Breast epithelium (tissue), 4 donors: ENCODE data around the gene SOS1. TPM values are rescaled to one million over a fixed set of nuclear protein-coding genes. Genes with fewer than 3 reads are reported as not detected.

Experiments used
- DNase-seq, 2 donors: peaks; one replicate each; pipeline ENCODE4 v3.0.0-alpha.2; 2019; ENCODE audit warnings: low spot score in 2 of 2
- H3K27ac ChIP-seq, 2 donors: fragments of 200-600 bp; sonication (generic) in 1 of 2; one replicate each; pipeline ENCODE4 v1.5.1; 2016 to 2019; ENCODE audit warnings: mild to moderate bottlenecking in 1 of 2
- H3K27me3 ChIP-seq, 2 donors: fragments of 200-600 bp; sonication (generic) in 1 of 2; one replicate each; pipeline versions ENCODE4 v1.5.1 to v1.6.0; 2017 to 2019; ENCODE audit warnings: control low read depth in 1 of 2, mild to moderate bottlenecking in 1 of 2
- H3K36me3 ChIP-seq: fragments of 200-600 bp; one replicate; pipeline ENCODE4 v1.5.1; 2019
- H3K4me1 ChIP-seq, 2 donors: fragments of 200-600 bp; sonication (generic); one replicate each; pipeline ENCODE4 v1.5.1; 2016 to 2019; ENCODE audit warnings: control low read depth in 1 of 2
- H3K4me3 ChIP-seq, 3 donors: fragments of 200-600 bp; sonication (generic); 1 replicate in 2 of 3; 2 replicates in 1 of 3; pipeline ENCODE4 v1.5.1; 2016 to 2019; ENCODE audit warnings: mild to moderate bottlenecking in 3 of 3, moderate library complexity in 2 of 3
- H3K9me3 ChIP-seq, 2 donors: fragments of 200-600 bp; sonication (generic) in 1 of 2; one replicate each; pipeline ENCODE4 v1.5.1; 2016 to 2019; ENCODE audit warnings: control low read depth in 1 of 2
- POLR2A ChIP-seq: fragments of 450-650 bp; IDR thresholded peaks from one replicate; pipeline ENCODE4 v1.6.1; 2016; ENCODE audit warnings: antibody characterized with exemption, mild to moderate bottlenecking, moderate library complexity
- POLR2AphosphoS5 ChIP-seq, 3 donors: sonication (generic); formaldehyde crosslinking; IDR thresholded peaks; one replicate each; pipeline ENCODE4 v1.6.1; 2017; ENCODE audit warnings: antibody characterized with exemption in 3 of 3
- intact Hi-C: fragments of 100-400 bp; cut with DNase I; formaldehyde crosslinking; loops from one replicate; pipeline ENCODE4 v1.15.1; 2023; ENCODE audit warnings: low total_unique reads
- total RNA-seq, 3 donors: library from RNA; depleted of rRNA; stranded (reverse); fragments of >200 nt; gene quantifications; one replicate each; pipeline ENCODE4 v1.1.0, GENCODE V29; 2016
- TF ChIP-seq, protein P1 (sequence below), 3 donors: fragments of 450-650 bp; IDR thresholded peaks; one replicate each; pipeline ENCODE4 v1.5.1; 2016 to 2017; ENCODE audit warnings: antibody characterized with exemption in 3 of 3, mild to moderate bottlenecking in 3 of 3, moderate library complexity in 3 of 3

SOS1 gene
- total RNA-seq, 3 donors from 2014 or later, result 33.4 to 49.0 (median 37.0) TPM

DNA sequence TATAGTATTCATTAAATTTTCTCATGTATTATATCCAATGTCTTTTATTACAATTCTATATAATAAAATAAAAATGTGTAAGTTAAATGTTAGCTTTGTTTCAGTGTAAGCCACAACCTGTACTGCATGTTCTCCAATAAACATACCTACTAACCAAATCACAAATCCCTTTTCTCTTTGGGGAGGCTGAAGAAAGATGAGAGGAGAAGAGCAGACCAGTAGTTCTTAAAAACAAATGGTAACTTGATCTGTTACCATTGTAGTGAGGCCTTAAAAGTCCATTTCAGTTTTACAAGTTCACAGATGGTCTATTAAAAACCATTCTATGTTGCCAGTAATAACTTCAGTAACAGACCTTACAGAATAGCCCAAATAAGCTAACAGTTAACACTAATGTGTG lies 100.5 kb downstream of the SOS1 start:
- Histone ChIP-seq H3K27me3 (no peaks in the 10 kb centered on the region), H3K36me3 (no peaks in the 10 kb centered on the region), H3K27ac (no peak overlapping the region), H3K4me1 (no peaks in the 10 kb centered on the region), H3K4me3 (no peak overlapping the region), H3K9me3 (no peaks in the 10 kb centered on the region)
- TF ChIP-seq POLR2AphosphoS5 (IDR thresholded peaks at IDR 0.05), result no peak
- no peak for DNase-seq
- intact Hi-C loops, result no loop called here

DNA sequence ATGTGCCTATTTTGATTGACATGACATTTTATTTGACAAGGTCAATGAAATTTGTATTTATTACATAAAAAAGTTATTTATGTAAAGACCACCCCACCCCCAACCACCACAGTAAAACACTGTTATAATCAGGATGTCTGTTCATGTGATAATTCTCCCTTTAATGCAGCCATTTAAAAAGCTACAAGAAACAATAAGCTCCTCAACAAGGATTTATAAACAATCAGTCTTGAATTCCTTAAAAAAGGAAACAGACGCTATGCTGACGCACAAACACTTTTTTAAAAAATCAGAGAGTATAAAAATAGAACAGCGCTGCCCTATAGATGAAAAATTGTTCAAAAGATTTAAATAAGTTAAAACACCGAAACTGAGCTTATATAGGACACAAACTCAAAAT lies 102.2 kb downstream of the SOS1 start:
- no peaks in the 10 kb centered on the region for H3K4me1 ChIP-seq
- TF ChIP-seq POLR2AphosphoS5 (IDR thresholded peaks at IDR 0.05) (no peak), POLR2A (no peak)
- TF ChIP-seq, protein P1, sequence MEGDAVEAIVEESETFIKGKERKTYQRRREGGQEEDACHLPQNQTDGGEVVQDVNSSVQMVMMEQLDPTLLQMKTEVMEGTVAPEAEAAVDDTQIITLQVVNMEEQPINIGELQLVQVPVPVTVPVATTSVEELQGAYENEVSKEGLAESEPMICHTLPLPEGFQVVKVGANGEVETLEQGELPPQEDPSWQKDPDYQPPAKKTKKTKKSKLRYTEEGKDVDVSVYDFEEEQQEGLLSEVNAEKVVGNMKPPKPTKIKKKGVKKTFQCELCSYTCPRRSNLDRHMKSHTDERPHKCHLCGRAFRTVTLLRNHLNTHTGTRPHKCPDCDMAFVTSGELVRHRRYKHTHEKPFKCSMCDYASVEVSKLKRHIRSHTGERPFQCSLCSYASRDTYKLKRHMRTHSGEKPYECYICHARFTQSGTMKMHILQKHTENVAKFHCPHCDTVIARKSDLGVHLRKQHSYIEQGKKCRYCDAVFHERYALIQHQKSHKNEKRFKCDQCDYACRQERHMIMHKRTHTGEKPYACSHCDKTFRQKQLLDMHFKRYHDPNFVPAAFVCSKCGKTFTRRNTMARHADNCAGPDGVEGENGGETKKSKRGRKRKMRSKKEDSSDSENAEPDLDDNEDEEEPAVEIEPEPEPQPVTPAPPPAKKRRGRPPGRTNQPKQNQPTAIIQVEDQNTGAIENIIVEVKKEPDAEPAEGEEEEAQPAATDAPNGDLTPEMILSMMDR (IDR thresholded peaks at IDR 0.05), result no peak
- H3K27me3 ChIP-seq, result no peaks in the 10 kb centered on the region
- no peak for DNase-seq
- no peak overlapping the region for H3K4me3 ChIP-seq
- no peak overlapping the region for H3K27ac ChIP-seq
- no peaks in the 10 kb centered on the region for H3K9me3 ChIP-seq
- intact Hi-C loops, result no loop called here
- H3K36me3 ChIP-seq, result no peaks in the 10 kb centered on the region

DNA sequence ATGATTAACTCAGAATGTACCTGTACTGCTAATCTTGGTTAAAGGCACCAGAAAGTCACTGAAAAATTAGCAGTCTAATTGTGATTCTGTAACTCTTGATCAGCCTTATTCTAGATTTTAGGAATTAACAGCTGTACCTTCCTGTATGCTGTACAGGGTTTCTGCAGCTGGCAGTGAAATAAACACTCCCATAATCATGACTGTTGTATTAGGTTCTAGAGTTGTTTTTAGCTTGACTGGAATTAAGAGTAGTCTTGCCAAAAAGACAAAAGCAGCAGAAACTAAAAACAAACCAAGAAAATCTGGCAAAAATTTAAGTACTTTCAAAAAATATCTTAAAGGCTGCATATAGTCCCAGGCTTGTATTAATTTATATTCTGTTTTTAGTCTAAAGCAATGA lies 103.5 kb downstream of the SOS1 start:
- Histone ChIP-seq H3K4me1 (no peaks in the 10 kb centered on the region), H3K4me3 (no peak overlapping the region), H3K27me3 (no peaks in the 10 kb centered on the region)

DNA sequence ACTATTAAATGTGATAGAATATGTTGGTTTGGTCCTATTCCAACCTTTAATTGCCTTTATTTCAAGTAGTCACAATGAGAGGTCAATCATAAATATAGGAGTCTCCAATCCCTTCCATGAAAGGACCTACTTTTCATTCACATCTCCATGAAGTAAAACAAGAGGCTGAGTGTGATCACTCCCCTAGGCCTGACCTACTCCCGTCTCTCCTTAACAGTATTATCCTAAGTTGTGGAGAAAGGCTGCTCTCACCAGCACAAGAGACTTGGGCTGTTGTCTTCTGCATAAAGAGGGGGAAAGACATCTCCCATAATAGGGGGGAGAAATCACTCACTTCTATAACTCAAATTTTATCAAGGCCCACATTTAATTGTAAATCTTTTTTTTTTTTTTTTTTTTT lies 105.4 kb downstream of the SOS1 start:
- Histone ChIP-seq H3K4me1 (no peaks in the 10 kb centered on the region), H3K4me3 (no peak overlapping the region), H3K27ac (no peak overlapping the region), H3K9me3 (no peaks in the 10 kb centered on the region), H3K27me3 (no peaks in the 10 kb centered on the region), H3K36me3 (peaks cover 4% of the 10 kb centered on the region)
- TF ChIP-seq POLR2AphosphoS5 (IDR thresholded peaks at IDR 0.05) (no peak), POLR2A (no peak)
- TF ChIP-seq, protein P1 (IDR thresholded peaks at IDR 0.05), result no peak
- intact Hi-C loops, result no loop called here
- no peak for DNase-seq

More for the DNA sequence above, 103.5 kb downstream of the SOS1 start:
- Histone ChIP-seq H3K27ac (no peak overlapping the region), H3K9me3 (no peaks in the 10 kb centered on the region), H3K36me3 (peaks cover 2% of the 10 kb centered on the region)
- intact Hi-C loops, result no loop called here
- no peak for TF ChIP-seq POLR2A
- TF ChIP-seq, protein P1 (IDR thresholded peaks at IDR 0.05), result no peak
- no peak for TF ChIP-seq POLR2AphosphoS5 (IDR thresholded peaks at IDR 0.05)
- no peak for DNase-seq

DNA sequence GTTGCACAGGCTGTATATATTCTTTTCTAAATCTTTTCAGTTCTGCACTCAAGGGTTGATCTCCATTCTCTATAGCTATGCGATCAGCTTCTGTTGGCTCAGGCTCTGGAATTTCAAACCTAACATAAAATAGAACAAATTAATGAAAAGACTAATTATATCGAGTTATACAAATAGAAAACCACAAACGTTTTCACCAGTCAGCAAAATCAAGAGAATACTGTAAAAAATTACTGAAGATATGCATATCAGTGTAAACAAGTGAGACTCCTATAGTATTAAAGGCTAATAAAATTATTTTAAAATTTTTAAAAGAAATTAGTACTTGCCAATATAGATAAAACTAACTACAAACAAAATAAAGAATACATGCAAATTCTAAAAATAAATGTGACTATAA lies 107.0 kb downstream of the SOS1 start:
- H3K4me1 ChIP-seq, result no peaks in the 10 kb centered on the region
- no peak for TF ChIP-seq POLR2A
- TF ChIP-seq, protein P1 (IDR thresholded peaks at IDR 0.05), result no peak
- DNase-seq, result no peak
- peaks cover 4% of the 10 kb centered on the region for H3K36me3 ChIP-seq
- H3K9me3 ChIP-seq, result no peaks in the 10 kb centered on the region
- intact Hi-C loops, result no loop called here
- no peak overlapping the region for H3K4me3 ChIP-seq
- H3K27ac ChIP-seq, result no peak overlapping the region
- no peaks in the 10 kb centered on the region for H3K27me3 ChIP-seq

DNA sequence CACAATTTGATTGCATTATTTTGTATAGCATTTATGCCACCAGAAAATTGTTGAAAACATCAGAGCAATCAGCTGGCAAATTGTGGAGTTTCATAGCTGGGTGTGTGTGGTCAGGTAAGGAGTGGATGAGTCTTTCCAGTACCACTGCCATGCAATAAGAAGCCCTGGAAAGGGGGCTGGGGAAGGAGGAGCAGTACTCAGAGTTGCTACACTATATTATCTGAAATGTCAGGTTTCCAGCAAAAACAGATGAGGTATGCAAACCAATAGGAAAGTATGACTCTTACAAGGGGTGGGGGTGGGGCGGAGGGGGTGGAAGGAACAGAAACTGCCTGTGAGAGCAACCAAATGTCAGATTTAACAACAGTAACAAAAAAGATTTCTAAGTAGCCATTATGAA lies 112.2 kb downstream of the SOS1 start:
- no peaks in the 10 kb centered on the region for H3K9me3 ChIP-seq
- H3K27me3 ChIP-seq, result no peaks in the 10 kb centered on the region
- TF ChIP-seq, protein P1 (IDR thresholded peaks at IDR 0.05), result no peak
- TF ChIP-seq POLR2A (no peak), POLR2AphosphoS5 (IDR thresholded peaks at IDR 0.05) (no peak)
- intact Hi-C loops, result no loop called here
- H3K4me3 ChIP-seq, result no peak overlapping the region
- DNase-seq, result no peak
- H3K4me1 ChIP-seq, result no peaks in the 10 kb centered on the region
- no peak overlapping the region for H3K27ac ChIP-seq
- H3K36me3 ChIP-seq, result peaks cover 17% of the 10 kb centered on the region
